Measurements from ENCODE around the gene SPRYD4.
A peak's percentile ranks its signal among the peaks of the same experiment; 100 is the strongest.
"Not testable (repeated sequence)": the region's sequence is repeated elsewhere in the genome, so short reads cannot be mapped to it uniquely, and the experiment has no call there.

Gene SPRYD4

DNA sequence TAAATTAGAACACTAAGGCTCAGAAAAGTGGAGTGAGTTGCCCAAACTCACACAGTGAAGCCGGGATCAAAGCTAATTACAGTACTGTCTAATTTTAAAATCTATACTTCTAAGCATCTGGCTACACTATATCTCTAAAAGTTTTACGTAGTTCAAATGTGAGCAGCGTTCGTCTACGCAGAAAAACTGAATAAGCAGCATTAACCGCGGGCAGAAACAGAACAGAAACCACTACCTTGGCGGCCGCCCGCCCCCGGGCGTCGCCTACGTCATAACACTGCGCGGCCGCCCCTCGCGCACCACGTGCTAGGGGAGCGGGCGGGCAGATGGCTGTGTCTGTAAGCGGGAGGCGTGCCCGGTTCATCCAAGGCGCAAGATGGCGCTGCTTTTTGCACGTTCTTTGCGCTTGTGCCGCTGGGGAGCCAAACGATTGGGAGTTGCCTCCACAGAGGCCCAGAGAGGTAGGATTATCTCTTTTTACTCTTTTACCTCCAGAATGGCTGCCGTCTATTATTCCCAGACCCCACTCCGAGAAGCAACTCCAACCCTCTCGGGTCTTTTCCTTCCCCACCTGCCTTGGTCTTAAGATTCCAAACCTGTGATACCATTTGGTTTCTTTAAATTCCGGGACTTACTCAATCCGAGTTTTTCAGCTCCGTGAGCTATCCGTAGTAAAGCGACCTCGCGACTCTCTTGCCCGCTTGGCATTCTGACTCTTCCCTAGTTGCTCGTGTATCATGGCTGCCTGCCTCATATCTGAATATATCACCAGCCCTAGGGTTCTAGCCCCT lies at the start of gene SPRYD4:
SPRYD4 (plus strand) TSS at position 363 of the 791 bp plus-strand sequence; CDS start at position 377, 14 bp downstream.
- DNase-seq: peak; percentile 79

DNA sequence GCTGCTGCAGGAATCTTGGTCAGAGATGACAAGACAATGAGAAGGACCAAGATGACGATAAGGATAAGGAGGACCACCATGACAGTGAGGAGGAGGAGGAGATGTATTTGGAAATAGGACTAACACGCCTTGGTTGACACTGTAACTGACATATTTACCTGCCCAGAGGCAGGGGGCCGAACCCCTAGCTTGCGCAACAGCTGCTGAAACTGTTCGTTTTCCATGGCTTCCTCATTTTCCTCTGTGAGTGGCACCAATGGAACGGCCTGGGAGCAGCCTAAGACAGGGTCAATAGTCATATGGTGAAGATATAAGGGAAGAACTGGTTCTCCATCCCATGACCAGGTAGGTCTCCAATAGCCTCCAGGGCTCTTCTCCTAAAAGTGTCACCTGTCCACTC lies 48.0 kb upstream of the SPRYD4 start:
- no peak for DNase-seq

DNA sequence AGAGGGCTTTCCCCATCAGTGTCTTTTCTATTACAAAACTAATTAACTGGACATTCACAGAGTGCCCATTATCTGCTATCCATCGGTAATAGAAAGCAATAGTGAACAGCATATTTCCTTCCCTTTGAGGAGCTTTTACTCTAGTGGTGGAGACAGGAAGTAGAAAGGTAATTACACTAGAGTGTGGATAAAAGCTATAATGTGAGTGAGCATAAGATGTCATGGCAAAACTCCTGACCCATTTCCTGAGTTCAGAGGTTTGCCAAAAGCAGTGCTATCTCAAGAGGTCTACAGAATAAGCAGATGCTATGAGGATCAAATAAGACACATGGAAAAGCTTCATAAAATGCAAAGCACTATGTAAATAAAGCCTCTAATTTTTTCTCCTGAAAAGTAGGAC lies 43.2 kb upstream of the SPRYD4 start:
- no peak for DNase-seq

DNA sequence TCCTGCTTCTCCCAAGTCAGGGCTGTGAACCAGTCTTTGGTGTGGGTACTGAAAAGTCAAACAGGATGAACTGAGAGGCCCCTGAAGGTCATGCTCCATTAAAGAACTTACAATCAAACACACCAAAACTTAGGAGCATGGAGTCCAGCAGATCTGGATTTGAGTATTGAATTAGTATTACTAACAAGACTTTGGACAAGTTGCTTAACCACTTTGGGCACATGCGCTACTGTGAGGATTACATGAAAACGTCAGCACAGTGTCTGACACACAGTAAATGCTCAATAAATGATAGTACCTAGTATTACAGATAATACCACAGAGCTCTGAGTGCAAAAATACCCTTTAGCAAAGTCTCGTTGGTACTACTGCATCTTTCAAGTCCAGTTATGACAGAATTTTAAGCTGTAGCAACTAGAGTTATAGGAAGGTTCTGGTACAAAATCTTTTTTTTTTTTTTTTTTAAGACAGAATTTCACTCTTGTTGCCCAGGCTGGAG lies 42.4 kb upstream of the SPRYD4 start:
- DNase-seq: no peak

DNA sequence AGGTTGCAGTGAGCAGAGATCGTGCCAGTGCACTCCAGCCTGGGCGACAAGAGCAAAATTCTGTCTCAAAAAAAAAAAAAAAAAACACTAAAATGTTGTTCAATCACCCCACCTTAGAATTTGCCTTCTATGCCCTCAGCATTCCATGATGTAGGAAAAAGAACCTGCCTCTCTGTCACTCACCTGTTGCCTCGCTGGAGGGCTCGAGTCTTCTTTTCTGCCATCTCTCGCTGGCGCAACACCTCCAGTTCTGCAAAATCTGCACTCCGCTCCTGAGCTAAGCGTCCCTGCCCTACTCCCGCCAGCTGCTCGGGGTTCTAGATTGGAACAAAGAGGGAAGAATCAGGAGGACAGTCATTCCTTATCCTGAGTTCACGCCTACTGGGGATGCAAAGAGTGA lies 37.1 kb upstream of the SPRYD4 start:
- DNase-seq: no peak

DNA sequence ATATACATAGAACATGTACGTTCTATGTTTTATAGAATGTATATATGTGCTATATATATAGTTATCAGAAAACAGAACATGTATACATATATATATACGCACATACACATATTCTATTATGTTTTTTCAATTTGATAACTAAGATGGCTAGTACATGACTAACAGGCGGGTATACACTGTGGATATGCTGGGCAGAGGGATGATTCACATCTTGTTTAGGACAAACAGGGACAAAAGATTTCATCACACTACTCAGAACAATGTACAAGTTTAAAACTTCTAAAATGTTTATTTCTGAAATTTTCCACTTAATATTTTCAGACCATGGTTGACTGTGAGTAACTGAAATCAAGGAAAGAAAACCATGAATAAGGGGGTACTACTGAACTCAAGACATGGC lies 36.5 kb upstream of the SPRYD4 start:
- DNase-seq: no peak

DNA sequence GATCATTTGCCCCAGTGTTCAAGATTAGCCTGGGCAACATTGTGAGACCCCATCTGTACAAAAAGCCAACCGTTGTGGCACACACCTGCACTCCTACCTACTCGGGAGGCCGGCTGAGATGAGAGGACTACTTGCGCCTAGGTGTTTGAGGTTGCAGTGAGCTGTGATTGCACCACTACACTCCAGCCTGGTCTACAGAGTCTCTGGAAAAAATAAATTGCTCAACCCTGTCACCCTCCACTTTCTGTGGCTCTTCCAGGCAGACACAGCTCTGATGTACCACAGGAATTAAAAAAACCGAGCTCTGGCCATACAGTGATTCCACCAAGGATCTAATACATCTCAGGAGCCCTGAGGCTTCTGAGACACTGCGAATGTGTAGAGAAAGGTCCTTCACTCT lies 33.5 kb upstream of the SPRYD4 start:
- no peak for DNase-seq

DNA sequence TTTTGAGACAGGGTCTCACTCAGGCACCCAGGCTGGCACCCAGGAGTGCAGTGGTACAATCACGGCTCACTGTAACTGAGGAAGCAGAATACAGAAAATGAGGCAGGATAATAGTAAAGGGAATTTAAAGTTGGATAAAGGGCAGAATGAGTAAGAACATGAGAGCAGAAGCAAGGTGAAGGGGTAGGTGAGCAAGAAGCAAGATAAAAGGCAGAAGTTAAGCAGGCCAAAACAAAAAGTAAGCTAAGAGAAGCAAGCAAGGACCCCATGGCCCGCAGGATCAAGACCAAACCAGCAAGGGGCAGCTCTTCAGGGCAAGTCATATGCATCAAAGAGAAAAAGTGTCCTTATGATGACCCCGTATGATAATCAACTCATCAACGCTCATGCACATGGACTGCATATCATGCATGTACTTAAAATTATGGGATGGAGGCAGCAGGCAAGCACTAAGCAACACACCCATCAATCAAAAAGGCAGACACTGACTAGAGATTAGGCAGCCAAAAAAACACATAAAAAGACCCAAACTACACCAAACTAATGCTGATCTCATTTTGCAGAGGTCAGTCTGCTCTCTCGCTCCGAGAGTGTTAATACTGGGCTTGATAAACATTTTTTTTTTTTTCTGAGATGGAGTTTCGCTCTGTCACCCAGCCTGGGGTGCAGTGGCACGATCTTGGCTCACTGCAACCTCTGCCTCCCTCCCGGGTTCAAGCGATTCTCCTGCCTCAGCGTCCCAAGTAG lies 30.8 kb upstream of the SPRYD4 start:
- DNase-seq: no peak

DNA sequence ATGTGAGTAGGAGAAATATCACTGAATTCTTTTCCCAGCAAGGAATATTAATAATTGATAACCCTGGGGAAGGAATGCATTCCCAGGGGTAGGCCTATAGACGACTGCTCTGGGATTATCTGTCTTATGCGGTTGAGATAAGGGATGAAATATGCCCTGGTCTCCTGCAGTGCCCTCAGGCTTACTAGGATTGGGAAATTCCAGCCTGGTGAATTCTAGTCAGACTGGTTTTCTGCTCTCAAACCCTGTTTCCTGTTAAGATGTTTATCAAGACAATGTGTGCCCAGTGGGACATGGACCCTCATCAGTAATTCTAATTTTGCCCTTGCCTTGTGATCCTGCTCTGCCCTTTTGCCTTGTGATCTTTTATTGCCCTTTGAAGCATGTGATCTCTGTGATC lies 25.2 kb upstream of the SPRYD4 start:
- DNase-seq: not testable (repeated sequence)

DNA sequence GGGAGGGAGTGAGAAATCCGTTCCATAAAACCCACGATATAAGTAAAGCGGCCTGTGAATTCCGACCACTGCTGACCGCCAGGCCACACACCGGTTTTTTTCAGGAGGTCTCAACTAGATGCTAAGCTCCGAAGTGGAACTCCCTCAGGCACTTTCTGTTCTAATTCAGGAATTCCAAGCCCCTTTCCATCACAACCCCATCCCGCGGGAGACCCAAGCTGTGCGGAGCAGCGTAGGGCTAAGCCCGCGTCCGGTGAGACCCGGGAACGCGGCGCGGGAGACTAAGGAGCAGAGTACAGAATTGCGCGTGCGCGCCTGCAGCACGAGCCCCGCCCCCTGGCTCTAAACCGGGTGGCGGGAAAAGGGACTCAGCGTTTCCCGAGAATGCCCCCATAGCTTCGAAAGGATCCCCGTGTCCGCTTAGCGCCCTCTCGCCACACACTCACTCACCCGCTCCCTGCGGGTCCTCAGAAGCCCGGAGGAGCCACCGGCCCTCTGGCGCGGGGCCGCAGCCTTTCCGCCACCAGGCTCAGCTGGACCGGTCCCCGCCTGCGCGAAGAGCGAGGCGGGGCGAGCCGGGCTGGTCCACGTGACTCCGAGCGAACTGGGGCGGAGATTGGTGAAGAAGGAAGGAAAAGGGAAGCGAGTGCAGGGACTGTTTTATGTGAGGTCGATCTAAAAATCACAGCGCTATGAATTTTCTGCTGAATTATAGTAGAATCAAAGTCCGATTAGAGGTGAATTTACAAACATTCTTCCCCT lies 19.3 kb upstream of the SPRYD4 start, which contains the start of gene TIMELESS:
TIMELESS (minus strand) TSS at position 567 of the 762 bp plus-strand sequence. CDS start 15,256 bp downstream, outside the sequence.
- peak; percentile 91 for DNase-seq

DNA sequence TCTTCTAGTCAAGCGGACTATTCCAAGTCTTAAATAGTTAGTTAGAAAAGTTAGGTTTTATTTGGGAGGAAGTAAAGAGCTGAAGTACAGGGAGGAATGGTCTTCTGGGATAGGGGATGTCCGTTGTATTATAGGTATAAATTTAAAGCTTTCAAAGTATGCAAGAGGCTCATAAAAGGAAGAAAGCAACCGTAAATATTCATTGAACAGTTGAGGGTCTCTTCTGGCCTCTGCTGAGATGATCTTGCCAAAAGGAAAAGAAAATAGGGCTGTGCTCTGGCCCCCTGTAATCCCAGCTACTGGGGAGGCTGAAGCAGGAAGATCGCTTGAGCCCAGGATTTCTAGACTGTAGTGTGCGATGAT lies 18.8 kb upstream of the SPRYD4 start:
- no peak for DNase-seq

DNA sequence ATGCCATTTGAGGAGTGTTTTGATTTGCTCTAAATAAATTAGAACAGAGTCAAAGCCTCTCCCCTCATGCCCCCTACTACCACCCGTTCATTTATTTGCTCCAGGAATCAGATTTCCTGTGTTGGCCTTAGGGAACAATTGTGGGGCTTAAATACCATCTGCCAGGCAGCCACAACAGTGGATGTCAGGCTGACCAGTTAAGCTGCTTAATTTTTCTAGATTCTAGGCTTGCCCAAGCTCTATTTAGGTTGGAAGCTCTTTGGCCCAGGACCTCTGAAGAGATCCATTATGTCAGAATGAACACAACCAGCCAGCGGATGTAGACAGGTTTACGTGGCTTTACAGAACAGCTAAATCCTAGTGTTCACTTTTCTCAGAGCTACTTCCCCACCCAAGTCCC lies 18.1 kb upstream of the SPRYD4 start:
- no peak for DNase-seq

DNA sequence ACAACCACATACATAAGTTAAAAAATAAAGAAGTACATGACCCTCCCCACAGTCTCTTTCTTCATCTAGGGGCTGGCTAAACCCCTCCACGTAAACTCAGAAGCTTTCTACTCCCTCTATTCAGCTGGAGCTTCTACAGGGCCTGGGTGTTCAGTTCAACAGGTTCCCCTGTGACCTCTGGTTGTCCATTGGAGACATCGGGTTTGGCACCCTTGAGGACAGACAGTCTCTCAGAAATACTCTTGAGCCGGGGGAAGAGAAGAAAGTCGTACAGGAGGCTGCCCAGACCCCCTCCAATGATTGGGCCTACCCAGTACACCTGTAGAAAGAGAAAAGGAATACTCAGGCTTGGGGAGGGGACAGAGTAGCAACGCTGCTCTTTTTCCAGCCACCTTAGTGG lies 17.2 kb upstream of the SPRYD4 start:
- no peak for DNase-seq

DNA sequence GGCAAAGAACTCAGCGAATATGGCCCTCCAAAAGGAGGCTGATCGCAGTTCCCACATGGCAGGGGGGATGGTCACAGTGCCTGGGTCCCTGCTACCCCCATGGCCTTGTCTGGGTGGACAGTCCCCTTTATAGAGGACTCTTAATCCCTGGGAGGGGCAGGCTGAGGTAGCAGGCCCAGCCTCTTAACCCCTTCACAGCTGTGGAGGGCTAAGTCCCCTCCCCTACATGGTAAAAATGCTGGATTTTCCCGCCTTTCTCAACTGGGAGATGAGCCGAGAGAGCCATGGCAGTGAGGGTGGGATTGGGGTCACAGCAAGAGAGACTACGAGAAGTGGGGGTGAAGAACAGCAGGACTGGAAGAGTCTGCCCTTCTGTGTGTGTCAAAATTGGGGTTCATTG lies 13.8 kb upstream of the SPRYD4 start, which contains the start of gene MIP:
MIP (minus strand) TSS at position 101 of the 400 bp plus-strand sequence; CDS start at position 57, 44 bp downstream.
- DNase-seq: no peak

DNA sequence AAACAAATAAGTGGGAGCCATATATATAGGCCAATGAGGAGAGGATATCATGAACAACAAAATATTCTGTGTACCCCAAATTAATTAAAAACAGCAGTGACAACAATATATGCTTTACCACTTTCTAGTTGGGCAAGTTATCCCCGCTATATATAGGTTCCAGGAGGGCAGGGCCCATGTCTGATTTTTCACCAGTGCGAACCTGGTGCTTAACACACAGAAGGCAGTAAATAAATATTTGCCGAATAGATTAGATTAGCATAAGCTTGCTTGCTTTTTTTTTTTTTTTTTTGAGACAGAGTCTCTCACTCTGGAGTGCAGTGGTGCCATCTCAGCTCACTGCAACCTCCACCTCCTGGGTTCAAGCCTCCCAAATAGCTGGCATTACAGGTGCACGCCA lies 10.6 kb upstream of the SPRYD4 start:
- no peak for DNase-seq

DNA sequence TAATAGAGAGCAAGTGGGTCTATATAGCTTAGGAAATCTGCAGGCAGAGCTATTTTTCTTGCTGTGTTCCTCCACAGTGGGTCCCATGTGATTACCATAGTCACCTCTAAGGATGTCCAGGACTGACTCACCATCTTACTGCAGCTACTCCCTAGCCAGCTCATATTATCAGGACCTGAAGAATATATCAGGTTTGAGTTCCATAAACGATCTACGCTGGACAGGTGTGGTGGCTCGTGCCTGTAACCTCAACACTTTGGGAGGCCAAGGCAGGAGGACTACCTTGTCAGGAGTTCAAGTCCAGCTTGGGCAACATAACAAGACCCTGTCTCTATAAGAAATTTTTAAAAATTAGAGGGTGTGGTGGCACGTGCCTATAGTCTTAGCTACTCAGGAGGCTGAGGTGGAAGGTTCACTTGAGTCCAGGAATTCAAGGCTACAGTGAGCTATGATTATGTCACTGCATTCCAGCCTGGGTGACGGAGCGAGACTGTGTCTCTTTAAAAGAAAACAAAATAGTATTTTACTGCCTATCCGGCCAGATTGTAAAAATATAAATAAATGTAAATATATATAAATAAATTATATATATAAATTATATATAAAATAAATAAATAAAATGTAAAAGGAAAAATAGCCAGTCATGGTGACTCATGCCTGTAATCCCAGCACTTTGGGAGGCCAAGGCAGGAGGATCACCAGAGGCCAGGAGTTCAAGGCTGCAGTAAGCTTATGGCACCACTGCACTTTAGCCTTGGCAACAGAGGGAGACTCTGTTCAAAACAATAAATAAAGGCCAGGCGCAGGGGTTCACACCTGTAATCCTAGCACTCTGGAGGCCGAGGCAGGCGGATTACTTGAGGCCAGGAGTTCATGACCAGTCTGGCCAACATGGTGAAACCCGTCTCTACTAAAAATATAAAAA lies 6.9 kb upstream of the SPRYD4 start:
- DNase-seq: no peak

DNA sequence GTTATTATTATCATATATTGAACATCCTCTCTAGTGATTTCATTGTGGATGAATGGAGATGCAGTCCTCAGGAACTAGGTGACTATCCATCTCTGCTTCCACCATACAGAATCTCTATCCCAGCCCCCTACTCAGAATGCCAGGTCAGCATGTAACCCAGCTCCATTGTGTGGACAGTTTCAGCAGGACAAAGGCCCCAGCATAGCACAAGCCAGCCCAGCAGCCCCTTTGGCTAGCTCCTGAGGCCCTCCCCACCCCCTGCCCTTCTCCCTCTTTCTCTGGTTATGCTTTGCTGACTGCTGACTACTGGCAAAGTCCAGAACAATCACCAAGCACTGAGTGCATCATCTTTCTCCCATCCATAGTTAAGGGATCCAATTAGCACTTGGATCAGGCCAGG lies 5.8 kb upstream of the SPRYD4 start:
- DNase-seq: no peak

DNA sequence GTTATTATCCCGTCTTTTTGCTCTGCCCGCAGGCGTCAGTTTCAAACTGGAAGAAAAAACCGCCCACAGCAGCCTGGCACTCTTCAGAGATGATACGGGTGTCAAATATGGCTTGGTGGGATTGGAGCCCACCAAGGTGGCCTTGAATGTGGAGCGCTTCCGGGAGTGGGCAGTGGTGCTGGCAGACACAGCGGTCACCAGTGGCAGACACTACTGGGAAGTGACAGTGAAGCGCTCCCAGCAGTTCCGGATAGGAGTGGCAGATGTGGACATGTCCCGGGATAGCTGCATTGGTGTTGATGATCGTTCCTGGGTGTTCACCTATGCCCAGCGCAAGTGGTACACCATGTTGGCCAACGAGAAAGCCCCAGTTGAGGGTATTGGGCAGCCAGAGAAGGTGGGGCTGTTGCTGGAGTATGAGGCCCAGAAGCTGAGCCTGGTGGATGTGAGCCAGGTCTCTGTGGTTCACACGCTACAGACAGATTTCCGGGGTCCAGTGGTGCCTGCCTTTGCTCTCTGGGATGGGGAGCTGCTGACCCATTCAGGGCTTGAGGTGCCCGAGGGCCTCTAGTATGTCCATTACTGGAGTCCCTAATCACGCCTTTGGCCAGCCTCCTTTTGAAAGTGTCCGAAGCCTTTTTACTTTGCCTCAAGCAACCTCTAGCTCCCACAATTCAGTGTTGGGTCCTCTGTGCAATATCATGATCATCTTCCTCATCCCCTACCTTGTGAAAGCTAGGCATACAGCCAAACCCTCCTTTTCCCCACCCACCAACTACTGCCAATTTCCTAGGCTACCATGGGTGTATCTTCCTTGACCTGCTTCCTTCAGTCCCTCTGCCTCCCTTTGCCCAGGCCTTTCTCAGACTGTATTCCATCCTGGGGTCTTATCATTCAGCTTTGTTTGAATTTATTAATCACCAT lies 891 bp downstream of the SPRYD4 start:
- no peak for DNase-seq

DNA sequence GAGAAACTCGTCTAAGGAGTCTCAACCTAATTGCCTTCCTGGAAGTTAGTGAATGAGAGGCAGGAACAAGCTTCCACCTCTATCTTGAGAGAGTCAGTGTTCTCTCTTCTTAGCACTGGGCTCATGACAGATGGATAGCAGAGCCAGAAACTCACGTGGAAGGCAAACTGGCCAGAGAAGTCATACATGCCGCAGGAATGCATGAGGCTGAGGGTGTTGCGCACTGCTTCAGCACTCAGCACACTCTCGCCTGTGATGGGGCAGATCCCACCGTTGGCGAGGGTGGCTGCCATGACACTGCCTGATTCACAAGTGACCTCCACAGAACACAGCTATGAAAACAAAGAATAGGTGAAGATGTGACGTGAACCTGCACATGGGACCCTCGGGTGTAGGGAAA lies 6.0 kb downstream of the SPRYD4 start:
- DNase-seq: no peak

DNA sequence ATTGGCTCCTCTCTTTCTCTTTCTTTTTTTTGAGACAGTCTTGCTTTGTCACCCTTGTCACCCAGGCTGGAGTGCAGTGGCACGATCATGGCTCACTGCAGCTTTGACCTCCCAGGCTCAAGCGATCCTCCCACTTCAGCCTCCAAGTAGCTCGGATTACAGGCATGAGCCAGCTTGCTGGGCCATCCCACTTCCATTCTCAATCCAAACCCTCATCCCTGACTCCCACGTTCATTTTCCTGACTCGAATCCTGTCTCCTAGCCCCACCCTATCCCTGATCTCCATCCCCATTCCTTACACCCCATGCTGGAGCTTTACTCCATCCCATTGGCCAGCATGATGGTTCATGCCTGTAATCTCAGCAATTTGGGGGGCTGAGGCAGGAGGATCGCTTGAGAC lies 7.8 kb downstream of the SPRYD4 start:
- DNase-seq: no peak

DNA sequence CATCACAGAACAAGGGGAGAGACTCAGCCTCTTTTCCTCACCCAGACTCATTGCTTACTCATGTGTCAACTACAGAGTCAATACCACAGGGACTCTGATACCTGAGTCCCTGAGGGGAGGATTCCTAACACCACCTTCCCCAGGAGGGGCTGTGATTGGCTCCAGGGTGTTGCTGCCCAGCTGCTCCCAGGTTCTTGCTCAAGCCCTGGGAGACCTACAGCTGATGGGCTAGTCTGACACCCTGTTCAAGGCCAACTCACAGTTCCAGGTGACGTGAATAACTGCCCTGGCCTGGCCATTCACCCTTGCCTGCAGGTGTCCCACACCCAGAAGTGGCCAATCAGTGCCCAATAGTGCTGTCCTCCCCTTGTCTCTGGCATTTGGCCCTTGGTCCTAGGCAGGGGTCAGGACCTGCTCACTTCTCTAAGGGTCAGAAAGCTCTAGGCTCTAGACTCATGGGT lies 8.6 kb downstream of the SPRYD4 start:
- DNase-seq: no peak
